Adrenal gland (tissue), 5 donors: ENCODE data around the gene P4HTM.

ENCODE experiments used
- POLR2A ChIP-seq, 2 donors: fragments of 450-650 bp; IDR thresholded peaks; one replicate each; pipeline ENCODE4 v1.6.1; 2017; ENCODE audit warnings: antibody characterized with exemption in 2 of 2, mild to moderate bottlenecking in 2 of 2, moderate library complexity in 1 of 2
- TF ChIP-seq, protein P1 (sequence below), 6 experiments: fragments of 450-650 bp in 4 of 6; fragments of 200-600 bp in 2 of 6; sonication (generic) in 1 of 6; IDR thresholded peaks; 1 replicate in 5 of 6; 2 replicates in 1 of 6; pipeline versions ENCODE4 v1.5.1 to v1.8.0; 2016 to 2021; ENCODE audit warnings: antibody characterized with exemption in 6 of 6, mild to moderate bottlenecking in 2 of 6, moderate library complexity in 1 of 6
- donor health status: DM: no; HTN: no; CAD: no.

DNA sequence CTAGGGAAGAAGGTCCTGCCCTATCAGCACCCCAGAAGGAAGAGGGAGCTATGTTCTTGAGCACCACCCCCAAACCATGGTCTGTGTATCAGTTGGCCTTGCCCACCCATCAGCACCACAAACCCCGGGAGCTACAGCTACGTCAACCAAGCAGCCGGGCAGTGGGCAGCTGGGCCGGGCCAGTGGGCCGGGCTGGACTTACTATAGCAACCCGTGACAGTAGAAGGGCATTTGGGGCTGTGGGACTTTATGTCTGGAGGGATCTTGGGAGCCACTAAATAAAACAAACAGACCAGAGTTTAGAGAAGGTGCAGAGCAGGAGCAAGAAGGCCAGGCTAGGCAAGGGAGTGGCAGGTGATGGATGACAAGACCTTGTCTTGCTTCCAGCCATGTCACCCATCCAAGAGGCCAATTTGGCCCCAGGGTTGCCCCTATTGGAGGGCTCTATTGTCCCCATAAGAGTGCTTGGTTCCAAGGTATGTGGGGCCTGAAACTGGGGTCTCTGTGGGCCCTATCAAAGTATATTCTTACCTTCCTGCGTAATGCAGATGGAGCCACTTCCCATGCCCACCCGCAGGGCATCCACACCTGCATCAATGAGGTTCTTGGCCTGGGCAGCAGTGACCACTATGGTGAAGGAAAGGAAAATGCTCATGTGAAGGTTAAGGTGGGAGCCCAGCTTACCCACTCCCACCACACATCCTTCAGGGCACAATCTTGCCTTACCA is 35.9 kb downstream of the P4HTM start:
- TF ChIP-seq, protein P1, sequence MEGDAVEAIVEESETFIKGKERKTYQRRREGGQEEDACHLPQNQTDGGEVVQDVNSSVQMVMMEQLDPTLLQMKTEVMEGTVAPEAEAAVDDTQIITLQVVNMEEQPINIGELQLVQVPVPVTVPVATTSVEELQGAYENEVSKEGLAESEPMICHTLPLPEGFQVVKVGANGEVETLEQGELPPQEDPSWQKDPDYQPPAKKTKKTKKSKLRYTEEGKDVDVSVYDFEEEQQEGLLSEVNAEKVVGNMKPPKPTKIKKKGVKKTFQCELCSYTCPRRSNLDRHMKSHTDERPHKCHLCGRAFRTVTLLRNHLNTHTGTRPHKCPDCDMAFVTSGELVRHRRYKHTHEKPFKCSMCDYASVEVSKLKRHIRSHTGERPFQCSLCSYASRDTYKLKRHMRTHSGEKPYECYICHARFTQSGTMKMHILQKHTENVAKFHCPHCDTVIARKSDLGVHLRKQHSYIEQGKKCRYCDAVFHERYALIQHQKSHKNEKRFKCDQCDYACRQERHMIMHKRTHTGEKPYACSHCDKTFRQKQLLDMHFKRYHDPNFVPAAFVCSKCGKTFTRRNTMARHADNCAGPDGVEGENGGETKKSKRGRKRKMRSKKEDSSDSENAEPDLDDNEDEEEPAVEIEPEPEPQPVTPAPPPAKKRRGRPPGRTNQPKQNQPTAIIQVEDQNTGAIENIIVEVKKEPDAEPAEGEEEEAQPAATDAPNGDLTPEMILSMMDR (IDR thresholded peaks at IDR 0.05): no peak
- TF ChIP-seq POLR2A (IDR thresholded peaks at IDR 0.05): no peak
